Smooth muscle cell of the brain vasculature (primary cell): ENCODE results near the gene UFD1.

Experiments
- DNase-seq: peaks from one replicate; pipeline ENCODE4 v3.0.0-alpha.2; 2012; ENCODE audit warnings: low read depth, low spot score

The UFD1 gene

DNA sequence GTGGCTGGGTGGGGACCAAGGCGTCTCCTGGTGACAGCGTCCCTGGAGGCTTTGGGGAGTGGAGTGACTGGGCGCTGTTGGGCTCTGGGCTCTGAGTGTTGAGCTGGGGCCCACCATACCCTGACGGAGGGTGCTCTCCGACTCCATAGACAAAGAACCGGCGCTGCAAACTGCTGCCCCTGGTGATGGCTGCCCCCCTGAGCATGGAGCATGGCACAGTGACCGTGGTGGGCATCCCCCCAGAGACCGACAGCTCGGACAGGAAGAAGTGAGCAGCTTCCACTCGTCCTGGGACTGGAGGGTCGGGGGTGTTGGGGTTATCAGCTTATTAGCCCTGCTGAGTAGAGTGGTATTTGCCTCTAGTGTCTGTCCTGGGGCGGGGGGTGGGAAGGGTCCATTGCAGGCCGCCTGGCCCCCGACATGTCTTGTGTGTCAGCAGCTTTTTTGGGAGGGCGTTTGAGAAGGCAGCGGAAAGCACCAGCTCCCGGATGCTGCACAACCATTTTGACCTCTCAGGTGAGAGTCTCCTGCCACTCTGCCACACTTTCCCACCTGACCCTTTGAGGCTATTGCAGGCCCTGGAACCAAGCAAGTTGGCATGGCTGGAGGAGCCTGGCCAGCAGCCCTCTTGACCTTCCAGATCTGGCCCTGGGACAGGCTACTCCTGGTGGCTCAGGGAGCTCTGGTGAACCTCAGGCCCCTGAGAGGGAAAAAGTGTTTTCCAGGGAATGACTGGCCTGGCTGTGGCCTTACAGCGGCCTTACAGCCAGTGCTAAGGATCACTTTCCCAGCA, 37.6 kb upstream of the UFD1 start:
- DNase-seq, result no peak

DNA sequence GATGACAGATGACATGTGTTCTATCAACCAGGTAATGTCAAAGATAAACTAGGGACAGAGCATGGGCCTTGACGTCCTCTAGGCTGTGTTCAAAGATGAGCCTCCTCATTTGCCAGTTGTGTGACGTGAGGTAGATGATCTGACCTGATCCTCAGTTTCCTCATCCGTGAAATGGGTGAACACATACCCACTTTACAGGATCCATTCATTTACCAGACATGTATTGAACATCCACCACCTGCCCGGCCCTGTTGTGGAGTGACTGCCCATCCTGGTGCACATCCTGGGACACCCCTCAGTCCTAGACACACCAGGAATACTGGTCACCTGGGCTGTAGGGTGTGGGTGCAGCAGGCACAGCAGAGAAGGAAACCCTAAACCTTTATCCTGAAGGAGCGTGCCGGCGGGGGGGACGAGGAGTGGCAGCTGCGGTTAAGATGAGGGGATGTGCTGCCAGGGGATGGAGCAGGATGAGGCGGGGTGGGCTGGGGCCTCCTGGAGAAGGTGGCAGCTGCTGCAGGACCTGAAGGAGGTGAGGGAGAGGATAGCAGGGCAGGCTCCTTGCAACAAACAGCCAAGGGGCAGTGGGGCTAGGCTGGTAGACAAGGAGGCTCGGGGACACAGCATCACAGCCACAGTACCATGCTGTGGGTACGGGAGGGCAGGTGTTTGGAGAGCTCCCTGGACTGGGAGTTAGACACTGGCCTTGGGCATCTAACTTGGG, 36.8 kb upstream of the UFD1 start:
- no peak for DNase-seq

DNA sequence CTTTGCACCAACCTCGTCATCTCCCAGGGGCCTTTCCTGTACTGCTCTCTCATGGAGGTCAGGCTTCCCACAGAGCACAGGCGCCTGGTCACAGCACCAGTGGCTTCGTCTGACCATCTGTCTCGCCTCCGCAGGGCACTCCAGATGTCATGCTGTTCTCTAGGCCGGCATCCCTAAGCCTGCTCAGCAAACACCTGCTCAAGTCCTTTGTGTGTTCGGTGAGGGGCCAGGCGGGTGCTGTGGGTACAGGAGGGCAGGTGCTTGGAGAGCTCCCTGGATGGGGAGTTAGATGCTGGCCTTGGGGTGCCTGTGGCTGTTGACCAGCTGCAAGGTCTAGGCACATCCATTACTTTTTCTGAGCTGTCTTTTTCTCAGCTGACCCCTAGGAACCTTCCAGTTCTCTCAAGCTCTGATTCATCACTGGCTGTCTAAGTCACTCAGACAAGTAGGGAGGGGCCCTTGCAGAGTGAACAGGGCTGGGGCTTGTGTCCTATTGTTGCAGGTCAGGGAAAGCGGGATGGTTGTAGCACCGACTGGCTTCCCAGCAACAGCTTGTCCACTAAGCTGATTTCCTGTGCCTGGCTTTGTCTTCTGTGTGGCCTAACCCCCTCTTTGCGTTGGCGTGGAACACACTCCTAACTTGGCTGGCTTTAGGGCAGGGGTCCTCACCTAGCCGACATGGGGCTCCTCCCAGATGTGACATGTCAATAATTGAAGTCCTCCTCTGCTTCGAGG, 36.0 kb upstream of the UFD1 start:
- DNase-seq, result no peak

DNA sequence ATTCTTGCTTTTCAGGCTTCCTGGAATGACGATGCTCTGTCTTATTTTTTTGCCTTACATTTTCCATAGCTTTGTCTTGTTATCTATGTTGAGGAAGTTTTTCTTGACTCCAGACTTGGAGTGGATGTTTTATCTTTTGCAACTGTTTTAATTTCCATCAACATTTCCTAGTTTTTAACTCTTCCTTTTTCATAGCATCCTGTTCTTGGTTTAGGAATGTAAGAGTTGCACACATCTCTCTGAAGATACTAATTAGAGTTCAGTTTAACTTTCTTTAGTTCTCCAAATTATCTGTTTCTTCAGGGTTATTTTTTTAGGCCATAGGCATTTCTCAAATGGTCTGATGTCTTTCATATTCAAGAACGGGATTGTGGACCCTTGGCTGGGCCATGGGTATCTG, 34.8 kb upstream of the UFD1 start:
- DNase-seq, result no peak

DNA sequence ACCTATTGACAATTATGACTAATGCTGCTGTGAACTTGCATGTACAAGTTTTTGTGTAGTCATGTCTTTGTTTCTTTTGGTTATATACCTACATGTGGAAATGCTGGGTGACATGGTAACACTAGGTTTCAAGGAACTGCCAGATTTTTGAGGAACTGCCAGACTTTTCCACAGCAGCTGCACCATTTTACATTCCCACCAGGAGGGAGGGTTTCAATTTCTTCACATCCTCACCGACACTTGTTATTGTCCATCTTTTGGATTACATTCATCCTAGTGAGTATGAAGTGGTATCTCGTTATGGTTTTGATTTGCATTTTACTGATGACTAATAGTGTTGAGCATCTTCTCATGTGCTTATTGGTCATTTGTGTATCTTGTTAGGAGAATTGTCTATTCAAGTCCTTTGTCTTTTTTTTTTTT, 31.9 kb upstream of the UFD1 start:
- no peak for DNase-seq

DNA sequence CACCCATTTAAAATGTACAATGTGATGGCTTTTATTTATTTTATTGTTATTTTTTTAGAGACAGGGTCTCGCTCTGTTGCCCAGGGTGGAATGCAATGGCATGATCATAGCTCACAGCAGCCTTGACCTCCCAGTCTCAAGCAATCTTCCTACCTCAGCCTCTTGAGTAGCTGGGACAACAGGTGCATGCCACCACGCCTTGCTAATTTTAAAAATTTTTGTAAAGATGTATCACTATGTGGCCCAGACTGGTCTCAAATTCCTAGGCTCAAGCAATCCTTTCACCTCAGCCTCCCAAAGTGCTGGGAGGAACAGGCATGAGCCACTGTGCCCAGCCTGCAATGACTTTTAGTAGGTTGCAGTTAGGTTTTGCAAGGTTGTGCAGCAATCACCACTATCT, 30.9 kb upstream of the UFD1 start:
- no peak for DNase-seq

- DNase-seq, result no peak
Measured at GRCh38 chr22:19509191-19509590, 30.2 kb upstream of the UFD1 start.

DNA sequence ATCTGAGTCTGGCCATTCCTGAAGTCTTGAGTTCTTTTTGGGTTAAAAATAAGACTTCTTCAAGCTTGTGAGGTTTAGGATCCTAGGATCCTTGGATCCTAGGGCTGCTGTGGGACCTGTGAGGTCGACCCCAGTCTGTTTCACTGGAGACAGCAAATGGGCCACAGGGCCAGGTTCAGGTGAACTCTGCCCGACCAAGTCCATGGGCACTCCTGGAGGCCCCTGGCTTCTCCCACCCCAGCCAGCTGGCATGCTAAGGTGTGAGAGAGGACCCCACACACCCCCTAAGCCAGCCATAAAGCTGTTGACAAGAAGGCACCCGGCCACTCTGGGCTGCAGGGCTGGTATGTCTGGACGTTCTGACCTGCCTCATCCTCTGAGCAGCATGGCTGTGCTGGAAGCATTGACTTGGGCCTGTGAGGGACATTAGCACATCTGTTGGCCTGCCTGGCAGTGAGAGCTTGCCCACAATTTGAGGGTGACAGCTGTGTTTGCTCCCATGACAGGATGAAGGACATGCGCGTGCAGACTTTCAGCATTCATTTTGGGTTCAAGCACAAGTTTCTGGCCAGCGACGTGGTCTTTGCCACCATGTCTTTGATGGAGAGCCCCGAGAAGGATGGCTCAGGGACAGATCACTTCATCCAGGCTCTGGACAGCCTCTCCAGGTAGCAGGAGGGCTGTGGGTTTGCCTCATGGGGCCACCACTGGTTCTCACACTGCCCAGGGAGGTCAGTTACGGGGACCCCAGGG, 29.2 kb upstream of the UFD1 start:
- no peak for DNase-seq

GRCh38 chr22:19507534-19507861, 28.5 kb upstream of the UFD1 start:
- no peak for DNase-seq

DNA sequence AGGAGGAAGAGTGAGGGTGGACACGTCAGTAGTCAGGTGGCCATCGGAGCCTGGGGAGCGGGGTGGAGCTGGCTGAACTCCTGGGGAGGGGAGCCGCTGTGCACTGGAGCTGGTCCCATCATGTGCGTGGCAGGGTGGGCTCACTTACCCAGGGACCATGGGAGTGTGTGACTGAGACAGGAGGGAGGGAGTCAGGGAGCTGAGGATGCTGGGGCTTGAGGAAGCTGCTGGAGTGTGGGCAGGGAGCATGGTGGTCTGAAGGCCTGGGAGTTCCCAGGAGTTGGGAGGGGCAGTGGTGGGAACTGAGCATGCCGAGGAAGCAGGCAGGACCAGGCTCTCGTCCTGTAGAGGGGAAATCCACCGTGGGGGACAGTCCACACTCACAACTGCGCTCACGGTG, 27.2 kb upstream of the UFD1 start:
- no peak for DNase-seq

DNA sequence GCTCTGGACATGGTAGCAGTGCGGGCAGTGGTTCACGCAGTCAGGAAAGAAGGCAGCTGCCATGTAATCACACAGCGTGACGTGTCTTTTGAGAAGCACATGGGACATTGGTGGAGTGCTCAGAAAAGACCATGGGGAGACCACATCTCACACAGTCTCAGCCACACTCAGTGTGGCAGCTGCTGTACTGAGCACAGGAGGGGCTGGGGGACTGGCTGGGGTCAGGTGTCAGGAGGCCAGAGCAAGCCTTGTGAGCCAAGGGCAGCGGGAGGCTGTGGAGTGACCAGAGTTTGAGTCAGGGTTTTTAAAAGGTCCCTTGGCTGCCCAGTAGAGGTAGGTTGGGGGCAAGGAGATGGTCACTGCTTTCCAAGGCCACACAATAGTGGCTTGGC, 26.7 kb upstream of the UFD1 start:
- no peak for DNase-seq

- DNase-seq, result no peak
Measured at GRCh38 chr22:19504900-19505734, 26.1 kb upstream of the UFD1 start.

- no peak for DNase-seq
Measured at GRCh38 chr22:19503869-19504268, 24.9 kb upstream of the UFD1 start.

GRCh38 chr22:19503367-19503766, 24.4 kb upstream of the UFD1 start:
- DNase-seq, result no peak

DNA sequence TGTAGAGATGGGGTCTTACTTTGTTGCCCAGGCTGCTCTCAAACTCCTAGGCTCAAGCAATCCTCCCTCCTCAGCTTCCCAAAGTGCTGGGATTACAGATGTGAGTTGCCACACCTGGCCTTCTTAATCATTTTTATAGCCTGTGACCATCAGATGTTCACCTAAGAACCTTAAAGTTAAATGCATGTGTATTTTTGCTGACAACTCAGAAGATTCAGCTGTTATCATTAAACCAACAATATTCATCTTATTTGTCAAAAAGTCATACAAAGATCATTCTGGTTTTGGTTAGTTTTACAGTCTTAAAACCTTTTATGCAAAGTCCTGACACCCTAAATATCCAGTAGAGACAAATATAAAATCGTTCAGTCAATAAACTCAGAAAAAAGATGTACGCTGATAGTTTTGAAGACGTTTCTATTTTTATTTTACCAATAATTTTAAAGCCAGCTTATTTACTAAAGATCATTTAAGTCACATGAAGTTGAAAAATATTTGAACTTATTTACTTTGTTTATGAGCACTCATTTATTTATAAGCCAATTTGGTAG, 23.0 kb upstream of the UFD1 start:
- DNase-seq, result no peak

DNA sequence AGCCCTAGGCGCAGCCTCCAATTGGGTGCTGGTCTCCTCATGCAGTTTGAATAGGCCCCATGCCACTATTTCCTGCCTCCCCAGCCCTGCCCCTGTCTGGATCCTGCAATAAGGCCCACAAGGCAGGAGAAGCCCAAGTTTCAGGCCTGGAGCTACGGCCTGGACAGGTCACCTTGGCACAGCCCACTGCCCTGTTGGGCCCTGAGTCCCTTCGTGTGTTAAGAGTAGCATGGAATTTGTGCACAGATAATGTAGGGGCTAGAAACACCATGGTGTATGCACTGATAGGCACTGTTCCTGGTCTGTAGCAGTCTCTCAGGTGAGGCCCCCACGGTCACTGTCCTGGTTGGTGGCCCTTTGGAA, 20.9 kb upstream of the UFD1 start:
- DNase-seq, result no peak

DNA sequence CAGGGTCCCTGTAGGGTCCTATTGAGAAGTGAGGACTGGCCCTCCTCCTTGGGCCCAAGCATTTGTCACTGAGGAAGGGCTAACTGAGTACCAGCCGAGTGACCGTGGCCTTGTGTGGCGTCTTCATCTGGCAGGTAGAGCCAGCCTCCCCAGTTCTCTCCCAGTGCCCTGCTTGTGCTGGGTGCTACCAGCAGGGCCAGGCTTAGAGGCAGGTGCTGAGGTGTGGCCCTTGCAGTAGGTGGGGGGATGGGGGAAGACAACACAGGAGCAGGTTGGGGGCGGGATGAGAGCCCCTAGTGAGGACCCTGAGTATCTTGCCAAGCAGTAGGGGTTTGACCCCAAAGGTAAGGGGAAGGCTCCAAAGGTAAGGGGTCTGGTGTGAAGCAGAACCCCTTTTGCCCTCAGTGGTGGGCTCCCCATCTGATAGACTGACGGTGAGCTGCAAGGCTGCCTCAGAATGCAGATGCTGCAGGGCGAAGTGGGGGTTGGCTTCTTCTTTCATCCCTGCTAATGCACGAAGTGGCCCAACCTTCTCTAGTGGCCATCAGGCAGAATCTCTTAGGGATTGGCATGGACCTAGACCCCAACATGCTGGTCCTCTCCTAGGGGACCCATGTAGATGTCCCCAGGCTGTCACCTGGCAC, 20.4 kb upstream of the UFD1 start:
- no peak for DNase-seq

DNA sequence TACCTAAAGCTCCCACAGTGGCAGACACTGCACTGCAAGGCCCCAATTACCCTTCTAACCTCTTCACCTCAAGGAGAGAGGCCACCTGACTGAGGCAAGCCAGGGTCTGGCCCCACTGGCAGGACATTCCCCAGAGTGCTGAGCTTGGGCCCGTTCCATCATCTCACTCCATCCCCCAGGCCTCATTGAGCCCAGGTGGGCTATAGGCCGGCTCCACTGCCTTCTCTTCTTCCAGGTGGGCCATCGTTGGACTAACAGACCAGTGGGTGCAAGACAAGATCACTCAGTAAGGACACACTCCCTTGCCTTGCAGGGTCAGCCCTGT, 19.8 kb upstream of the UFD1 start:
- no peak for DNase-seq

GRCh38 chr22:19498154-19498865, 19.3 kb upstream of the UFD1 start:
- no peak for DNase-seq

GRCh38 chr22:19497245-19497644, 18.3 kb upstream of the UFD1 start:
- DNase-seq, result peak; percentile 51
